Activated effector memory CD4-positive, alpha-beta T cell treated with anti-CD3 and anti-CD28 coated beads, Interleukin-2, amount 50 U/mL, for 16 hours (primary cell): ENCODE results near the gene WNT6.
"Not testable (repeated sequence)": the region's sequence is repeated elsewhere in the genome, so short reads cannot be mapped to it uniquely, and the experiment has no call there.

Experiments
- DNase-seq: peaks from one replicate; pipeline ENCODE4 v3.0.0-alpha.2; 2020

The WNT6 gene

DNA sequence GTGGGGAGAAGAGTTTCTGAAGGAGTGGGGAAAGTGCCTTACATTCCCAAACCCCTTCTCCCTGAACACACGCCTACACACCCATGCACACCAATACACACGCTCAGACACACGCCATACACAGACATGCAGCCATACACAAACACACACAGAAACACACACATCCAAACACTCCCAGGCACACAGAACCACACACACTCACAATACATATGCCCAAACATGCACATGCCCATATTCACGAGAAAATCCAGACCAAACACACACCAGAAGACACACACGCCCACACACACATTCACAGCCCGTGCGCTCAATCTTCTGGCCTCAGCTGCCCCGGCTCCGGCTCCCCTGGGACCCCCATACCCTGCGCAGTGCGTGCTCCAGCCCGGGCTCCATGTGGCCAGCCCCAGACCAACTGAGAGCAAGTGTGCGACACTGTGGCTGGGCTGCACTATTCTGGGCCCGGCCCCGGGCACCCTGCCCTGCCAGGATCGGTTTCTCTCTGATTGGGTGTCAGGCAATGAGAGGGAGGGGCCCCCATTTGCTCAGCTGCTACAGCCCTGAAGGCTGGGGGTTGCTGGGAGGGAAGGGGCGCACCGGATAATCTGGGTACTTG, 28.1 kb upstream of the WNT6 start, which contains the start of gene PRKAG3:
Gene PRKAG3 (minus strand): TSS at position 426 of the 613 bp plus-strand sequence.
- no peak for DNase-seq

DNA sequence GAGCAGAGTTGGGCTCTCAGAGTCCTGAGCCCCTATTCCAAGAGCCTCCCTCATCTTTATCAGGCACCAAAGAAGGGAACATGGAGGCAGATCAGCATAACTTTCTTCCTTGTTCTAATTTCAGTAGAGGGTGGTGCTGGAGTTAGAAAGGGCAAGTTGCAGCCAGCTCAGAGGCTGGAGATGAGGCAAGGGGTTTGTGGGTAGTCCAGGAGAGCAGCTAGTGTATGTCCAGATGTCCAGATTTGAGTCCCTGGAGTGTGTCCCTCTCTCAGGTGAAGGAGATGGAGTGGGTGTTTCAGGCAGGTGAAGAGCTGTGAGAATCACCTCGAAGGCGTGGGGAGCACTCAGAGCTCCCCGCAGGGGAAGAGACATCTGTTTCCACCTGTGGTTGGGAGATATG, 27.5 kb upstream of the WNT6 start:
- DNase-seq = no peak

DNA sequence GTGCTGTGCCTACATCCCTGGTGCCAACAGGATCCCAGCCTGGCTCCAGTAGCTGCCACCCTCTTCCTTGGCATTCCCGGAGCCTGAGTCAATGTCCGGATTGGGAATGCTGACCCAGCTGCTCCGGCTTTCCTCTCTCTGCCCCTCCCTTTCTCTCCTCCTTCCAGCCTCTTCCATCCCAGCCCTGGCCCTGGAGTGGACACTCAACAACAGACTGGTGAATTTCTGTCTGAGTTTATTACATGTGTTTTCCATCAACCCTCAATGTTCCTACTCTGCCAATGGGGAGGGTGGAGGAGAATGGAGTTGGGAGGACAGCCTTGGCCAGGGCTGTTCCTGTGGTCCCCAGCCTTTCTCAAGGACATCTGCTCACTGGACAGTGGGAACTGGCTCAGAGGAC, 27.1 kb upstream of the WNT6 start:
- DNase-seq = no peak

DNA sequence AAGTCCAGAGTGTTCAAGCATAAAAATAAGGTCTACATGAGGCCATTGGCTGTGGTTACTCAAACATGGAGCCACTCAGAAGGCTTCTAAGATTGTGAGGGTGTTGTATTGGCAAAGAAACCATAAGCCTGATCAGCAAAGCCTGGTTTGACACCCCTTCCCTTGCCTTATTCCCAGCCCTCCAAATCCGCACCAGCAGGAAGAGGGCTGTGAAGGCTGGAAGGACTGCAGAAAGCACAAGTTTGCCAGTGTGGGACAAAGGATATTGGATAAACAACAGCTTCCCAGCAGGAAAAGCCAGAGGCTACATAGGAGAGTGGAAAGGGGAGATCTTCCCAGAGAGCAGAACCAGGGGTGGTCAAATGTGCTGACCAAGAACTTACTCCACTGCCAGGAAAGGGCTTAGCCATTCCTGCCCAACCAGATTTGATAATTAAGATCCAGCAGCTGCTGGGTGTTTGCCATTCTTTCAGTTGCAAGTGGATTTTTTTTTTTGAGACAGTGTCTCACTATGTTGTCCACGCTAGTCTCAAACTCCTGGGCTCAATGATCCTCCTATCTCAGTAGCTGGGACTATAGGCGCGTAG, 26.5 kb upstream of the WNT6 start:
- DNase-seq = no peak

DNA sequence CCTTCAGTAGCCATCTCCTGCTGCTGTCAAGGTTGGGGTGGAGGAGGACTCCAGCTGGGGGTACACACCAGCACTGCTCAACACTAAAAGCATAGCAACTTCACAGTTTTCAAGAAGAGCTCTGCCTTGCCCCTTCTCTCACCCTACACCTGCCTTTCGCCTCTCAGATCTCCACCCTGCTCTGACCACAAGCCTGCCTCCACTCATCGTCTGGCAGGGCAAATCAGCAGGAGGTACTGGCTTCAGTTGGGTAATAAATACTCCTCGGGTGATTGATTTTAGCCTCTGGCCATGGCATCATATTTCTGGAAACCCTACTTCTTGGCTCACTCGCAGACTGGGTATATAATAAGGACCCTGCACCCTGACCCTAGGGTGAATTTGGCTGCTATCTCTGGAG, 24.9 kb upstream of the WNT6 start:
- no peak for DNase-seq

DNA sequence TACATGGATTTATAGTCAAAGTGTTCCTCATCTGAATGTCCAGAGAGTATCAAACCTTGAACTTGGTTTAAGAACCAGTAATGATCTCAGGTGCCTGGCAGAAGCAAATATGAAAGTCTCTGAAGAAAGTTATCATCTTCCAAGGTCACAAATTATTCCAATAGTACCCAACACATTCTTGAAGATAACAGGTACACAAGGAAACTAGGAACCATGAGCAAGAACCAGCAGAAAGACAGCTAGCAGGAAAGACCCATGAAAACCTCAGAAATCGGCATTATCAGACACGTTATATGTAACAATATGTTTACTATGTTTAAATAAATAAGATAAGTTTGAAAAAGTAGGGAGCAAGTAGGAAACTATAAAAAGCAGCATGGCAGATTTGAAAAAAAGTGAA, 22.1 kb upstream of the WNT6 start:
- no peak for DNase-seq

DNA sequence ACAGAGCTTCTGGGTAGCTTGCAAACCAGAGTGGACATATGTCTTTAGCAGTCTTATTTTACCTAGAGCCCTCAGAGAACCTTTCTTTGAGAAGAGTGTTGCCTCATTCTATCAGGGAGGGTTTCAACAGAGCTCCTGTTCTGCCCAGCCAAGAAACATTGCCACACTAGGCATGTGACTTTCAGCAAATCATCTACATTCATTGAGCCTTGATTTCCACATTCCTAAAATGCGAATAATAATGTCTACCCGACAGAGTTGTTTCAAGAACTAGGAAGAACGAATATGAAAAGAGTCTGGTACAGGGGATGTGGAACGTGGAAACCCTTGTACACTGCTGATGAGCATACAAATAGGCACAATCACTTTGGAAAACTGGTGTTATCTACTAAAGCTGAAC, 20.2 kb upstream of the WNT6 start:
- no peak for DNase-seq

DNA sequence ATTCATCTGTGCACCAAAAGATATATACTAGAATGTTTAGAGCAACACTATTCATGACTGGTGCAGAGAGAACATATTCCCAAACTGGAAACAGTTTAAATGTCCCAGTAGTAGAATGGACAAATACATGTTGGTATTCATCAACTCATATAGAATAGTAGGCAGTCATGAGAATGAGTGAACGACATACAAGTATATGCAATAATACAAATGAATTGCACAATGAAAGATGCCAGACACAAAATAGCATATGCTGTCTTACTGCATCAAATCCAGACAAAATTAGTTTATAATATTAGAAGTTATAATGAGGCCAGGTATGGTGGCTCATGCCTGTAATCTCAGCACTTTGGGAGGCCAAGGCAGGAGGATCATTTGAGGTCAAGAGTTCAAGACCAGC, 19.7 kb upstream of the WNT6 start:
- no peak for DNase-seq

DNA sequence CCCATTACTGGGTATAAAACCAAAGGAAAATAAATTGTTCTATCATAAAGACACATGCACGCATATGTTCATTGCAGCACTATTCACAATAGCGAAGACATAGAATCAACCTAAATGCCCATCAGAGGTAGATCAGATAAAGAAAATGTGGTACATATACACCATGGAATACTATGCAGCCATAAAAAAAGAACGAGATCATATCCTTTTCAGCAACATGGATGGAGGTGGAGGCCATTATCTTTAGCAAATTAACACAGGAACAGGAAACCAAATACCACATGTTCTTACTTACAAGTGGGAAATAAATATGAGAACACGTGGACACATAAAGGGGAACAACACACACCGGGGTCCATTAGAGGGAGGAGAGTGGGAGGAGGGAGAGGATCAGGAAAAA, 15.3 kb upstream of the WNT6 start:
- DNase-seq = not testable (repeated sequence)

DNA sequence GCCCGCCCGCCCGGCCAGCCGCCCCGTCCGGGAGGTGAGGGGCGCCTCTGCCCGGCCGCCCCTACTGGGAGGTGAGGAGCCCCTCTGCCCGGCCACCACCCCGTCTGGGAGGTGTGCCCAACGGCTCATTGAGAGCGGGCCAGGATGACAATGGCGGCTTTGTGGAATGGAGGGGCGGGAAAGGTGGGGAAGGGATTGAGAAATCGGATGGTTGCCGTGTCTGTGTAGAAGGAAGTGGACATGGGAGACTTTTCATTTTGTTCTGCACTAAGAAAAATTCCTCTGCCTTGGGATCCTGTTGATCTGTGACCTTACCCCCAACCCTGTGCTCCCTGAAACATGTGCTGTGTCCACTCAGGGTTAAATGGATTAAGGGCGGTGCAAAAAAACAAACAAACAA, 12.6 kb upstream of the WNT6 start:
- DNase-seq = not testable (repeated sequence)

DNA sequence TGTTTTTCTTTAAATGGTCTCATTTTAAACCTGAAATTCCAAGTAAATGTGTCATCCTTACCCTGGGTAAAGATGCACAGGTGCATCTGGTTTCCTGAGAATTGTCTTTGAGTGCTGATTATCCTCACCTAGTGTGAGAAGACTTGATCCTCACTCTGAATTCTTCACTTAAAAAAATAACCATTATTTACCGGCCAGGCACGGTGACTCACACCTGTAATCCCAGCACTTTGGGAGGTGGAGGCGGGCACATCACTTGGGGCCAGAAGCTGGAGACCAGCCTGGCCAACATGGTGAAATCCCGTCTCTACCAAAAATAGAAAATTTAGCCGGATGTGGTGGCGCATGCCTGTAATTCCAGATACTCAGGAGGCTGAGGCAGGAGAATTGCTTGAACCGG, 9.9 kb upstream of the WNT6 start:
- no peak for DNase-seq

DNA sequence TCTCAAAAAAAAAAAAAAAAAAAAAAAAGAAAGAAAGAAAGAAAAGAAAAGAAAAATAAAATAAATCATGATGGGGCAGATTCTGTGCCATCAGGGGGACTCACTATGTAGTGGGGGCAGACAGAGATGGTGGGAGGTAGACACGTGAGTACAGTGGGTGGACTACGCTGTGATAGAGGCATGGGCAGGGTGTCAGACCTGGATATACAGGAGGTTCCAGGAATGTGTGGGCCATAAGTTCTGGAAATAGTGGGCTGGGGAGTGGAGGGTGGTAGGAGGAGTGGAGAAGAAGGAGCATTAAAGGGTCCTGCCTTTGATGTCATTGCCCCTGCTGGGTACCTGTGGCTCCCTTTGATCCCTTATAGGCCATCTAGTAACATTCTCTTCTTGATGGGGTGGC, 8.8 kb upstream of the WNT6 start:
- DNase-seq = no peak

DNA sequence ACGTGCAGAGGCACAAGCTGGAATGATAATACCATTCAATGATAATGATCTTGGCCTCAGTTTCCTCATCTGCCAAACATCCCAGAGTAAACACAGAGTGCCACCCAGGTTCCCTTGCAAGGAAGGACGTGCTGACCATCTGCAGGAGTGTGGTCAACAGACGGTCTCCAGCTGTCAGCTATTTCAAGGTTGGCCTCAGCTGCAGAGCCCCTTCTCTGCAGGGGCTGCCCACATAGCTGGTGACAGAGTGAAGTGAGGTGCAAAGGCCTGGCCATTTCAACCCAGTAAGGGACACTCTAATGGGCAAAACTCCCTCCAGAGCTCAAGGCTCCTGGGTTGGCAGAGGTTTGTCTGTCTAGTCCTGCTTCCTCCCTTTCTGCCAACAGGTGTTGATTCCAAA, 8.3 kb upstream of the WNT6 start:
- no peak for DNase-seq

DNA sequence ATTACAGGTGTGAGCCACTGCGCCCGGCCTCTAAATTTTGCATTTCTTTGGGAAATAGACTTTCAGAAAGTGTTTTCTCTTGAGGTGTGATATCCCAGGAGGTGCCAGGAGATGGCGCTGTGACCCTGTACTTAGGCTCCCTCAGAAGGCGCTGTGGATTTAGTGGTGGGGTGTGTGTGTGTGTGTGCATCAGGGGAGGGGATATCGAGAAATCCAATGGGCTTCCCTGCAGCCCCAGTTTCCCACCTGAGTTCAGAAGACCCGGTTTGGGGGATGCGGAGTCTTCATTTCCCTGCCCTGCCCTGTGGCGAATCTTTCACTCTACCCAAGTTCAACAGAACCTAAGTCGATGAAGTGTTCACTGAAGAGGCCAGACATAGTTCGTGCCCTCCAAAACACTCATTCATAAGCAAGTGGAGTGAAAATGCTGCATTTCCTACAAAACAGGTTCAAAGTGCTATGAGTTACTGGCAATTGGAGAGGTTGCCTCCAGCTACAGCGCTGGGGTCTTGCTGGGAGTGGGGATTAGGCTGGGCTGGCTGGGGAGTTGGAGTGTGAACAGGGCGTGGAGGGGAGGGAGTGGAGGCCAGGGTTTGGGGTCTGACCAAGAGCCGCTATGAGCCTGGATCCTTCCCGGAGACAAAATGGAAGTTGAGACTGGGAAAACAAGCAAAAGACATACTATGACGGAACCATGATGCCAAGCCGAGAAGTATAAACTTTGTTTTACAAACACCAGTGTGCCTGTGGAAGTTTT, 6.5 kb upstream of the WNT6 start:
- peak; percentile 89 for DNase-seq

DNA sequence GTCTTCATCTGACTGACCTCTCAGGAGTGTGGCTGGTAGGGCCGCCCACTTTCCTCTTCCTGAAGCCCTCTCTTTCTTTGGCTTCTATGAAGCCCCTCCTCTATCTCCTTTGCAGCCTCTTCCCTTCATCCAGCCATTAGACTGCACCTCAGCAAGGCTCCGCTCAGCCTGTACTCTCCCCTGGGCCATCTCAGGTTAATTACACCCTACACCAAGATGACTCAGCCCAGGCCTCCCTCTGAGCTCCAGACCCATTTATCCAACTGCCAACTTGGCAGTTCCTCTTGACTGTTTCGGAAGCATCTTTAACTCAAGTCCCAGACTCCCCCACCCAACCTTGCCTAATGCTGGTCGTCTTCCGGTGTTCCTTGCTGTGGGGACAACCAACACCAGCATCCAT, 5.8 kb upstream of the WNT6 start:
- no peak for DNase-seq

DNA sequence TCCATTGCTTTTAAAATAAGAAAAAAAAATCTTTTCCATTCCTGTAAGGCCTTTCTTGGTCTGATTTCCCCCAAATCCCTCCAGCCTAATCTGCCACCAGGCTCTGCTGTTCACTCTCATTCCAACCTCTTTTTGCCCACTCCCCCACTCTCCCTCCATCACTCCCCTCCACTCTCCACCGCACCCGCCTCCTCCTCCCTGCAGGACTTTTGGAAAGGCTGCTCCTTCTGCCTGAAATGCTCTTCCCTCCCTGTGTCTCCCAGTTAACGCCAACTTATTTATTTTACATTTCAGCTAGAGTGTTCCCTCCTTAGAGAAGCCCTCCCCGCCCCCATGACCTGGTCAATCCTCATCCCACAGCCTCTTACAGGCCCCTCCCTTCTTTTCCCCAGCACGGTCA, 4.7 kb upstream of the WNT6 start:
- DNase-seq = no peak

DNA sequence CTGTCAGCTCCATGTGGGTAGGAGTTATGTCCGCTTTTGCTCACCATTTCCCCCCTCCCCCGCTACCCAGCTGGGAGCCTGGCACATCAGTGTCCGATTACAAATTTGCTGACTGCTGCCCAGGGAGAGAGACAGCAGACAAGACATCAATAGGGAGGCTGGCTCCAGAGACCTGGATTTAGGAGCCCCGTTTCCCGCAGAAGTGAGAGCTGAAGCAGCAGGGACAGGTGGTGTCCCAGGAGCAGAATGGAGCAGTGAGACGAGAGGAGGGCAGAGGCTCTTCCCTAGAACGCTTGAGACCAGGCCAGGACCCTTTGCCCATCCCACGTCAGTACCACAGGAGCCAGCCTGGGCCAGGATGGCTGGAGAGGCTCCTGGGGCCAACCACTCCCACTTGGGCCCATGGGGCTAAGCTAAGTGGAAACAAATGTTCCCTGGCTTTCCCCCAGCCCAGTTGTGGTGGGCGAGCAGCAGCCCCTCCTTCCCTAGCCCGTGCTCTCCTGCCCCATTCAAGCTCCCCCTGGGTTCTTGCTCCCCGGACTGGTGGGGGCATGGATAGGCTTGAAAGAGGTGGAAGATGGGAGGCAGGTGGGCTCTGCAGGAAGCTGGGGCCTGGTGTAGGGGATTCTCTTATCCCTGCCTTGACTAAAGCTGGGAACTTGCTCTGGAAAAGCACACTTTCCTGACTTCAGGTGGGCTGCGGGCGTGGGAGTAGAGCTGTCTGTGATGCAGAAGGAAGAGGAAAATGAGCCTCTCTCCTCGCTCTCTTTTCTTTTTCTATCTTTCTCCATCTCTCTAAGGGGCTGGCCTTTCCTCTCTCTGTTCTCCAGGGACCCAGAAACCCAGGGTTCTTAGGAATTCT, 4.1 kb upstream of the WNT6 start:
- DNase-seq = no peak

DNA sequence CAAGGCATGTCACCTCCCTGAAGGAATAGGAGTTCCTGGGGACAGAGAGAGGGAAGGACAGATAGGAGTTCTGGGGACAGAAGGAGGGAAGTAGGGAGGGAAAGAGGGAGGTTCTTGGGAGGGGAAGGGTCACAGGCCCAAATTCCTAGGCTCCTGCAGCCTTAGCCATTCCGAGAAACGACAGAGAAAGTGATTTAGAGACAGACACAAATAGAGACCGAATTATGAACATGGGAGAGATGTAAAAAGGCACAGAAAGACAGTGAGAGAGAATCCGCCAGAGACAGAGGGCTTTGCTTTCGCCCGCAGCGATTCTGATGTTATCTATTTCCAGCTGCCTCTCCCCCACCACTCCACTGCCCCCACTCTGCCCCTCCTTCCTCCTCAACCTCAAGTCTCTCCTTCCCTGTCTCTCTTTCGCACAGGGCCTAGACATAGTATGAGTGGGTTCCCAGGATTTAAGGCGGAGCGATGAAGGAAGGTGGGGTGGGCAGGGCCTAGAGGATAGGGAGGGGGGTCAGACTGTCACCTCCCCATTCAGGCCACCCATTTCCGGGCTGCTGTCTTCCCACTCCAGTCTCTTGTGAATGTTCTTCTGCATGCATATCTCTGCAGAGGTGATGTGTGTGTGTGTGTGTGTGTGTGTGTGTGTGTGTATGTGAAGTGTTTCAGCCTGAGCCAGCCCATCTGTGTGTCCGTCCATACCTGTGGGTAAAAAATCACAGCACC, 3.3 kb upstream of the WNT6 start:
- no peak for DNase-seq

DNA sequence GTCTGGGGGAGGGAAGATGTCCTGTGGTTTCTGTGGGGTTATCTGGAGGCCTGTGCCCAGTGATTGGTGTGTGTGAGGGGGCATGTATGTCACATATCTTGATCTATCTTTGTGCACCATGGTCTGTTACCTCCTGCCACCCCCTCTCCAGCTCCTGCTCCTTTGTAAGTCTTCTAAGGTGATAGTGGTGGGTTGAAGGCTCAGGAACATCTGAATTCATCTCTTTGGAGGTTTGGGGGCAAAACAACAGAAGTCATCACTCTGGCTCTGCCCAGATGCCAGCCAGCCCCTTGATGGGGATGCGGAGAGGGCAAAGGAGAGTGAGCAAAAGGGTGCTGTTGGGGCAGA, 2.7 kb upstream of the WNT6 start:
- DNase-seq = no peak

DNA sequence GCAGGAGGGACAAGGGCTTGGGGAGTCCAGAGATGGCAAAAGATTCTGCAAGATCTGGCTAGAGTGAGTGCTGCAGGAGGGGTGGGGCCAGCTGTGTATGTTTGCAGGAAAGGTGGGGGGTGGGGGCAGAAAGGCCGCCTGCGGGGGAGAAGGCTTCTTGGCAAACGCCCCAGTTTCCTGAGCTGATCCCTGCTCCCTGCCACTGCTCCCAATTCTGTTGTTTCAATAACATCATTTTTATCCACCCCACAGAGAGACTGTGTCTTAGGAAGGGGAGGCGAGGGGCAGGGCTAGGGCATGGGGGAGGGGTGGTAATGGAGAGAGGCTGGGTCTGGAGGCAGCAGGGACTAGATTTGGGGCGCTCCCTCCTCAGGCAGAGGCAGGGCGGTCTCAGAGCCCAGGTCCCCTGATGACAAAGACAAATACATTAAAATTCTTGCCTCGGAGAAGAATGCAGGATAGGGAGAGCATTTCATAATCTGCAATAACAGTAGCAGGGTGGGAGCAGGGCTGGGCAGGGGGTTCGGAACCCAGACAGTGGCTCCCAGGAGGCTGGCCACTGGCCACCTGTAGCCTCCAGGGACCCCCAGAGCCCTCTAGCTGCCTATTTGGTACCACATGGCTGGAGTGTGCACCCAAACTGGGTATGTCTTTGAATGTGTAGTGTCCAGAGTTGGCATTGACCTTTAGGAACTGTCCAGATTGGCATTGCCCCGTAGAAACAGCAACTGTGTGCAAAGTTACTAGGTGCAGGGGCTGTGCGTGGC, 2.1 kb upstream of the WNT6 start:
- no peak for DNase-seq

DNA sequence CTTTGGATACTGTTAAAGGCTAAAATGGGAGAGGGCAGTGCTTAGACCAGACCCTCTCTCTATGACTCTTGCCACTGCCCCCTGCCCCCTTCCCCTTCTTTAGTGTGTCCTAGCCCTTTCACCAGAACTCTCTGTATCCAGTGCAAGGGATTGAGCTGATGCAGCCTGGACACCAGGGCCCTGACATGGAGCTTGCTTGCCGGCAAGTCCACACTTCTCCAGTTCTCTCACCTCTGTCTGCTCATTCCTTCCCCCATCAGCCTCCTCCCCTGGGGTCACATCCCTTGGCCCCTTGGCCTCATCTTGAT, 1.5 kb upstream of the WNT6 start:
- DNase-seq = no peak
